ENCODE data around the gene KIAA0232. TPM values are rescaled to one million over a fixed set of nuclear protein-coding genes. Genes with fewer than 3 reads are reported as not detected.

KIAA0232 gene
- total RNA-seq, 5 donors from 2014 or later (not counting 1 experiment from before 2014, with no cell fraction given): 16.5 to 20.9 (median 19.3) TPM

DNA sequence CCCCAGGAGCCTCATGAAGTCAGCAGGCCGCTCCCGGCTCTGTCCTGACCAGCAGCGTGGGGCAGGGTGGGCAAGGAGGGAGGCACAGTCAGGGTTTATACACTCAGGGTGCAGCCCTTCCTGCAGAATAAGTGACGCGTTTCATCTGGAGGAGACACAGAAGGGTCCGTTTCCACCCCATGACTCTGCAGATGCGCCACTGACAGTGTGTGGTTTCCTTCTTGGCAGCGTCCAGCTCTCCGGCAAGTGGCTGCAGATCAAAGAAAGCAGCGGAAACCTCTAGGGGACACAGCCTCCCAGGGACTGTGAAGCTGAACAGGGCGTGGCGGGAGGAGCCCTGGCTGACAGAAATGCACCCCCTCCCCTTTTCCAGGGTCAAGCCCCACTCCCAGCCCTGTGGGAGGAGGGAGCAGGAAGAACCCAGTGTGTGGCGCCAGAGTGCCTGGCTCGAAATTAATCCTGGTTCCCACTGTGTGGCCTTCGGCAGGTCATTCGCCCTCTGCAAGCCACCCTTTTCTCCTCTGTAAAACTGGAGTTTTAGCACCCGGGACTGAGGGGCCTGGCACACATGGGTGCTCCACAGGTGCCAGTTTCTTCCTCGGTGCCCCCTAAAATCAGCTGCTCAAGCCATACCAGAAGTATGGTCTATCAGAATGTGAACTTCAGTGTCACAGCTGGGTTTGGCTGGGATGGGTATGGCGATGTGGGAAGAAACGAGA is 109.8 kb downstream of the KIAA0232 start:
- Histone ChIP-seq H3K9me3 (no peaks in the 10 kb centered on the region), H3K4me3 (ENCODE audit: control insufficient read depth in 1 of 2, extremely low read depth in 1 of 2, low read length in 1 of 2) (peak overlapping the region; percentile 33 to 38), H3K36me3 (ENCODE audit: control insufficient read depth in 2 of 2, extremely low read depth in 1 of 2, insufficient read depth in 1 of 2, low read length in 1 of 2) (no peaks in the 10 kb centered on the region), H3K4me1 (ENCODE audit: control insufficient read depth in 1 of 2, extremely low read depth in 1 of 2, insufficient read depth in 2 of 2, low read length in 2 of 2) (peaks cover 9 to 41% of the 10 kb centered on the region in 2 experiments), H3K27me3 (replicated peaks in 1 of 2; ENCODE audit: control insufficient read depth in 2 of 2, extremely low read depth in 1 of 2, insufficient read depth in 2 of 2, low read length in 1 of 2) (no peaks in the 10 kb centered on the region), H3K27ac (ENCODE audit: low read length) (peak overlapping the region; percentile 11)
- peaks cover 29 to 40% (median 35%) of the 10 kb centered on the region in 3 donors for H3K4me1 Mint-ChIP-seq
- ChIA-PET POLR2A (no interaction called here), CTCF (interaction anchor here in 1 of 2 donors (1.1 kb wide), 1 partner anchor 17 kb away, joined by 5 read pairs; the partner anchor contains the start of gene TBC1D14)
- DNase-seq (peak in 16 of 35 experiments; percentile 8 to 51 (median 30)), ATAC-seq (replicated peaks in 1 of 4) (peak; percentile 68 to 81 (median 77))
- H3K27ac Mint-ChIP-seq: peak overlapping the region; percentile 76 to 87
- no peaks in the 10 kb centered on the region for H3K36me3 Mint-ChIP-seq
- no peaks in the 10 kb centered on the region for H3K27me3 Mint-ChIP-seq
- H3K4me3 Mint-ChIP-seq: peak overlapping the region in 2 of 3 donors; percentile 47 to 67
- 19% methylated on average over 11 of the region's 20 CpGs for WGBS (ENCODE audit: insufficient coverage)
- H3K9me3 Mint-ChIP-seq: peaks cover 0 to 4% (median 0%) of the 10 kb centered on the region in 3 donors

DNA sequence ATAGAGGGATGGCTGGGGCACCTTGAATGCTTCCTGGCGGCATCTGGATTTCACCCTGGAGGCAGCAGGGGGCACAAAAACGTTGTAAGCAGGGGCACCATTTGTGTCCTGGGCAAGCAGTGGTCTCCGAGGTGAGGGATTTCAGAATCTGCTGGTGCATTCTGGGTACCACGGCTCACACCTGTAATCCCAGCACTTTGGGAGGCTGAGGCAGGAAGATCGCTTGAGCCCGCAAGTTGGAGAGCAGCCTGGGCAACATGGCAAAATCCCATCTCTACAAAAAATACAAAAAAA is 110.3 kb downstream of the KIAA0232 start:
- H3K27ac Mint-ChIP-seq: peak overlapping the region; percentile 76 to 87
- H3K9me3 Mint-ChIP-seq: peaks cover 0 to 4% (median 0%) of the 10 kb centered on the region in 3 donors
- H3K4me1 Mint-ChIP-seq: peaks cover 29 to 40% (median 35%) of the 10 kb centered on the region in 3 donors
- H3K4me3 Mint-ChIP-seq: peak overlapping the region in 1 of 3 donors; percentile 67
- H3K36me3 Mint-ChIP-seq: no peaks in the 10 kb centered on the region
- ChIA-PET POLR2A (no interaction called here), CTCF (interaction anchor here (0.9 to 1.1 kb wide), 2 partner anchors 17 to 82 kb away, joined by 4 to 5 read pairs; partner anchors contain the start of gene TBC1D14 (in 1 of the 2))
- no peaks in the 10 kb centered on the region for H3K36me3 ChIP-seq (ENCODE audit: control insufficient read depth in 2 of 2, extremely low read depth in 1 of 2, insufficient read depth in 1 of 2, low read length in 1 of 2)
- no peaks in the 10 kb centered on the region for H3K27me3 Mint-ChIP-seq
- ATAC-seq (replicated peaks in 1 of 4) (no peak), DNase-seq (no peak)
- H3K27me3 ChIP-seq (replicated peaks in 1 of 2; ENCODE audit: control insufficient read depth in 2 of 2, extremely low read depth in 1 of 2, insufficient read depth in 2 of 2, low read length in 1 of 2): no peaks in the 10 kb centered on the region
- peaks cover 11 to 41% of the 10 kb centered on the region in 2 experiments for H3K4me1 ChIP-seq (ENCODE audit: control insufficient read depth in 1 of 2, extremely low read depth in 1 of 2, insufficient read depth in 2 of 2, low read length in 2 of 2)
- WGBS (ENCODE audit: insufficient coverage): 85% methylated on average over 4 of the region's 6 CpGs
- H3K9me3 ChIP-seq: no peaks in the 10 kb centered on the region
- H3K27ac ChIP-seq (ENCODE audit: low read length): peak overlapping the region; percentile 11
- no peak overlapping the region for H3K4me3 ChIP-seq (ENCODE audit: control insufficient read depth in 1 of 2, extremely low read depth in 1 of 2, low read length in 1 of 2)

DNA sequence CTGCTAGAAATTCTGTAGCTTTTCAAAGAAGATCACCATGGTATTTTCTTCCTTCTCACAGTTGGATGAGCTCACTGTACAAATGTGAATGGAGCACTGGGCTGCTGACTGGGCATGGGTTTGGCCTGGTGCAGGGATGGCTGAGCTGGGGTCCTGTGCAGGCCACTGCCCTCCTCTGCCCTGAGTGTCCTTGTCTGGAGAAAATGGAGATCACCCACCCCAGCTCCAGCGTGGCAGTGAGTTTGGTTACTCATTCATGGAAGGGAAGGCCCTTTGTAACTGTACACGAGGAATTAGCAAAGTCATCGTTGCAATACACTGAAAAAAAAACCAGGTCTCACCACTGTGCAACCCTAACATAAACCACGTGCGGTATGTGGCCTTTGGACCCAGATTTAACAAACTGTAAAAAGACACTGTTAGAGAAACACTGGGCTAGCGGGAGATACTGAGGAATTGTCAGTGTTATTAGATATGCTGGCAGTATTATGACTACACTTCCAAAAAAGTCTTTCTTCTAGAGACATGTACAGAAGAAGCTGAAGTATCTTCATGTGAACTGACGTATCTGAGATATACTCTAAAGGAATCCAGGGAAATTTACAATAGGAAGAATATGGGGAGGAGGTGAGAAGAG is 111.0 kb downstream of the KIAA0232 start:
- Histone ChIP-seq H3K36me3 (ENCODE audit: control insufficient read depth in 2 of 2, extremely low read depth in 1 of 2, insufficient read depth in 1 of 2, low read length in 1 of 2) (no peaks in the 10 kb centered on the region), H3K27ac (ENCODE audit: low read length) (no peak overlapping the region), H3K4me1 (ENCODE audit: control insufficient read depth in 1 of 2, extremely low read depth in 1 of 2, insufficient read depth in 2 of 2, low read length in 2 of 2) (peaks cover 11 to 42% of the 10 kb centered on the region in 2 experiments), H3K4me3 (ENCODE audit: control insufficient read depth in 1 of 2, extremely low read depth in 1 of 2, low read length in 1 of 2) (no peak overlapping the region), H3K9me3 (no peaks in the 10 kb centered on the region), H3K27me3 (replicated peaks in 1 of 2; ENCODE audit: control insufficient read depth in 2 of 2, extremely low read depth in 1 of 2, insufficient read depth in 2 of 2, low read length in 1 of 2) (no peaks in the 10 kb centered on the region)
- CTCF ChIA-PET: interaction anchor here (0.6 to 0.9 kb wide), 2 partner anchors 33 to 82 kb away, joined by 4 read pairs; no protein-coding TSS in a partner anchor
- POLR2A ChIA-PET: no interaction called here
- Mint-ChIP-seq H3K27me3 (no peaks in the 10 kb centered on the region), H3K4me1 (peaks cover 29 to 40% (median 36%) of the 10 kb centered on the region in 3 donors), H3K36me3 (no peaks in the 10 kb centered on the region), H3K9me3 (peaks cover 0 to 4% (median 0%) of the 10 kb centered on the region in 3 donors), H3K4me3 (no peak overlapping the region), H3K27ac (peak overlapping the region; percentile 76 to 77)
- DNase-seq: no peak
- no CpG with 5 or more reads among the region's 7 CpGs for WGBS (ENCODE audit: insufficient coverage)
- no peak for ATAC-seq (replicated peaks in 1 of 4)

DNA sequence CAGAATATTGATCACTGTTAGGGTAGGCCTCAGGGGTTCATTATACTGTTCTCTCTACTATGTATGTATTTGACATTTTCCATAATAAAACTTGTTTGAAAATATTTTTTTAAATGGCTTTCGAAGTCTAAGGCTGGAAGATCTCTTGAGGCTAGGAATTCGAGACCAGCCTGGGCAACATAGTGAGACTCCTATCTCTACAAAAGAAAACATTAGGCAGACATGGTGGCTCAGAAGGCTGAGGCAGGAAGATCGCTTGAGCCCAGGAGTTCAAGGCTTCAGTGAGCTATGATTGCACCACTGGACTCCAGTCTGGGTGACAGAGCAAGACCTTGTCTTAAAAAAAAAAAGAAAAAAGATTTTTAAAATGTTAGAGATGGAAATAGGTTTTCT is 111.6 kb downstream of the KIAA0232 start:
- Histone ChIP-seq H3K4me3 (ENCODE audit: control insufficient read depth in 1 of 2, extremely low read depth in 1 of 2, low read length in 1 of 2) (no peak overlapping the region), H3K27ac (ENCODE audit: low read length) (peak overlapping the region; percentile 38), H3K36me3 (ENCODE audit: control insufficient read depth in 2 of 2, extremely low read depth in 1 of 2, insufficient read depth in 1 of 2, low read length in 1 of 2) (no peaks in the 10 kb centered on the region), H3K4me1 (ENCODE audit: control insufficient read depth in 1 of 2, extremely low read depth in 1 of 2, insufficient read depth in 2 of 2, low read length in 2 of 2) (peaks cover 14 to 47% of the 10 kb centered on the region in 2 experiments), H3K27me3 (replicated peaks in 1 of 2; ENCODE audit: control insufficient read depth in 2 of 2, extremely low read depth in 1 of 2, insufficient read depth in 2 of 2, low read length in 1 of 2) (no peaks in the 10 kb centered on the region), H3K9me3 (no peaks in the 10 kb centered on the region)
- POLR2A ChIA-PET: no interaction called here
- no peak for DNase-seq
- Mint-ChIP-seq H3K27ac (peak overlapping the region; percentile 49 to 76), H3K9me3 (peaks cover 0 to 4% (median 0%) of the 10 kb centered on the region in 3 donors), H3K4me1 (peaks cover 33 to 44% (median 41%) of the 10 kb centered on the region in 3 donors), H3K27me3 (no peaks in the 10 kb centered on the region), H3K4me3 (no peak overlapping the region), H3K36me3 (no peaks in the 10 kb centered on the region)
- 100% methylated on average over 1 of the region's 3 CpGs for WGBS (ENCODE audit: insufficient coverage)
- ATAC-seq (replicated peaks in 1 of 4): no peak
- CTCF ChIA-PET: interaction anchor here in 1 of 2 donors (0.6 kb wide), 1 partner anchor 33 kb away, joined by 4 read pairs; no protein-coding TSS in a partner anchor

DNA sequence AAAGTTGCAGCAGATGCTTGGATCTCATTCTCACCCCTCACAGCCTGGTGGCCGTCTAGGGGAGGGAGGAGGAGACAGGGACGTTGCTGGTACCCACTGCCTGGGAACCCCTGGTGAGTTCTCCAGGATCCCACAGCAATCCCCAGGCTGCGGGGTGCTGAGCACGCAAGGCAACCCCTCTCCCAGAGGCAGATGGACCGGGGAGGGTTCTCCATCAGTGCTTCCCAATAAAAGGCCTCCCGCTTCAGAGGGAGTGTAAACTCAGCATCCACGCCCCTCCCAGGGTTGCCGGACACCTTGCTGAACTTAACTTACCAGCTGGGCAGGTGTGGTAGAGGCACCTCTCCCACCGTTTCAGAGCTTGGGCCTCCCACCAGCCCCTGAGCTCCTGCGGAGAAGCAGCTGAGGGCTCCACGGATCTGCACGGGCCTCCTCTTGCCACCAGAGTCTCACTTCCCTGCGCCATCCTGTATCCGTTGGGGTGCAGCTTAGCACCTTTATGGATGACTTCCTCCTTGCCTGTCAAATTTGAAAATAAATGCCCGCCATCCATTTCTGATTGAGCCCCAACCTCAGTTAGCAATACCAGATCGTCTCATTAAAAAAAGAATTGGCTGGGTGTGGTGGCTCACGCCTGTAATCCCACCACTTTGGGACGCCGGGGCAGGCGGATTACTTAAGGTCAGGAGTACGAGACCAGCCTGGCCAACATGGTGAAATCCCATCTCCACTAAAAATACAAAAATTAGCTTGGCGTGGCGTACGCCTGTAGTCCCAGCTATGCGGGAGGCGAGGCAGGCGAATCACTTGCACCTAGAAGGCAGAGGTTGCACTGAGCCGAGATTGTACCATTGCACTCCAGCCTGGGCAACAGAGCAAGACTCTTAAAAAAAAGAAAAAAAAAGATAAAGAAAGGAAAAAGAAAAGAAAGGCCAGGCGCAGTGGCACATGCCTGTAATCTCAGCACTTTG is 112.3 kb downstream of the KIAA0232 start:
- CTCF ChIA-PET: no interaction called here
- Mint-ChIP-seq H3K9me3 (peaks cover 0 to 4% (median 0%) of the 10 kb centered on the region in 3 donors), H3K27ac (peak overlapping the region; percentile 65 to 69), H3K4me1 (peaks cover 41 to 52% (median 48%) of the 10 kb centered on the region in 3 donors), H3K36me3 (no peaks in the 10 kb centered on the region), H3K27me3 (no peaks in the 10 kb centered on the region), H3K4me3 (peak overlapping the region in 1 of 3 donors; percentile 19)
- no peak for ATAC-seq (replicated peaks in 1 of 4)
- Histone ChIP-seq H3K27ac (ENCODE audit: low read length) (peak overlapping the region; percentile 38), H3K4me3 (ENCODE audit: control insufficient read depth in 1 of 2, extremely low read depth in 1 of 2, low read length in 1 of 2) (no peak overlapping the region), H3K9me3 (no peaks in the 10 kb centered on the region), H3K4me1 (ENCODE audit: control insufficient read depth in 1 of 2, extremely low read depth in 1 of 2, insufficient read depth in 2 of 2, low read length in 2 of 2) (peaks cover 20 to 54% of the 10 kb centered on the region in 2 experiments), H3K27me3 (replicated peaks in 1 of 2; ENCODE audit: control insufficient read depth in 2 of 2, extremely low read depth in 1 of 2, insufficient read depth in 2 of 2, low read length in 1 of 2) (no peaks in the 10 kb centered on the region), H3K36me3 (ENCODE audit: control insufficient read depth in 2 of 2, extremely low read depth in 1 of 2, insufficient read depth in 1 of 2, low read length in 1 of 2) (no peaks in the 10 kb centered on the region)
- POLR2A ChIA-PET: no interaction called here
- WGBS (ENCODE audit: insufficient coverage): 95% methylated on average over 22 of the region's 29 CpGs
- DNase-seq: no peak

DNA sequence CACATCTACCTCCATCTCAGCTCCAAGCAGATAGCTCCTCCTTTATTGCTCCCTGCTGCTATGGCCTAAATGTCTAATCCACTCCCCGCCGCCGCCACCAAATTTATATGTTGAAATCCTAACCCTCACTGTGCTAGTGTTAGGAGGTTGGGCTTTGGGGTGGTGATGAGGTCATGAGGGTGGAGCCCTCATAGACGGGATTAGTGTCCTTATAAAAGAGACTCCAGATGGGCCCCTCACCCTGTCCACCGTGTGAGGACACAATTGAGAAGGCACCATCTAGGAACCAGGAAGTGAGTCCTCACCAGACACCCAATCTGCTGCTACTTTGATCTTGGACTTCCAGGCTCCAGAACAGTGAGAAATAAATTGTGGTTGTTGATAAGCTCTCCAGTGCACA is 113.5 kb downstream of the KIAA0232 start:
- ATAC-seq (replicated peaks in 1 of 4) (no peak), DNase-seq (no peak)
- Histone ChIP-seq H3K36me3 (ENCODE audit: control insufficient read depth in 2 of 2, extremely low read depth in 1 of 2, insufficient read depth in 1 of 2, low read length in 1 of 2) (no peaks in the 10 kb centered on the region), H3K4me3 (ENCODE audit: control insufficient read depth in 1 of 2, extremely low read depth in 1 of 2, low read length in 1 of 2) (no peak overlapping the region), H3K27me3 (replicated peaks in 1 of 2; ENCODE audit: control insufficient read depth in 2 of 2, extremely low read depth in 1 of 2, insufficient read depth in 2 of 2, low read length in 1 of 2) (no peaks in the 10 kb centered on the region), H3K27ac (ENCODE audit: low read length) (no peak overlapping the region), H3K4me1 (ENCODE audit: control insufficient read depth in 1 of 2, extremely low read depth in 1 of 2, insufficient read depth in 2 of 2, low read length in 2 of 2) (peaks cover 24 to 61% of the 10 kb centered on the region in 2 experiments), H3K9me3 (no peaks in the 10 kb centered on the region)
- Mint-ChIP-seq H3K27me3 (no peaks in the 10 kb centered on the region), H3K4me1 (peaks cover 48 to 59% (median 53%) of the 10 kb centered on the region in 3 donors), H3K9me3 (no peaks in the 10 kb centered on the region), H3K27ac (no peak overlapping the region), H3K36me3 (no peaks in the 10 kb centered on the region), H3K4me3 (no peak overlapping the region)
- POLR2A ChIA-PET: no interaction called here
- CTCF ChIA-PET: no interaction called here
- no CpG with 5 or more reads among the region's 5 CpGs for WGBS (ENCODE audit: insufficient coverage)

All from T-cell (primary cell).